Spleen (tissue), 7 donors: ENCODE measurements around the gene MMP14.

Experiments
- POLR2A ChIP-seq, 3 donors: fragments of 450-650 bp; IDR thresholded peaks; one replicate each; pipeline ENCODE4 v1.5.1; 2017; ENCODE audit warnings: antibody characterized with exemption in 3 of 3, mild to moderate bottlenecking in 1 of 3
- TF ChIP-seq, protein P1 (sequence below), 11 experiments: fragments of 200-600 bp in 7 of 11; fragments of 450-650 bp in 4 of 11; sonication (generic) in 4 of 11; IDR thresholded peaks in 8 of 11; conservative IDR thresholded peaks in 3 of 11; 1 replicate in 7 of 11; 2 replicates in 4 of 11; pipeline versions ENCODE4 v1.4.0 to v1.8.0; 2016 to 2021; ENCODE audit warnings: antibody characterized with exemption in 11 of 11, inconsistent platforms in 4 of 11, mild to moderate bottlenecking in 1 of 11
- donor health status: DM: no; HTN: no; CAD: no; lungs with moderate emphysema.
- donor health status: DM: no; HTN: no; CAD: no.
- donor health status: DM: no; HTN: no; CAD: no.

DNA sequence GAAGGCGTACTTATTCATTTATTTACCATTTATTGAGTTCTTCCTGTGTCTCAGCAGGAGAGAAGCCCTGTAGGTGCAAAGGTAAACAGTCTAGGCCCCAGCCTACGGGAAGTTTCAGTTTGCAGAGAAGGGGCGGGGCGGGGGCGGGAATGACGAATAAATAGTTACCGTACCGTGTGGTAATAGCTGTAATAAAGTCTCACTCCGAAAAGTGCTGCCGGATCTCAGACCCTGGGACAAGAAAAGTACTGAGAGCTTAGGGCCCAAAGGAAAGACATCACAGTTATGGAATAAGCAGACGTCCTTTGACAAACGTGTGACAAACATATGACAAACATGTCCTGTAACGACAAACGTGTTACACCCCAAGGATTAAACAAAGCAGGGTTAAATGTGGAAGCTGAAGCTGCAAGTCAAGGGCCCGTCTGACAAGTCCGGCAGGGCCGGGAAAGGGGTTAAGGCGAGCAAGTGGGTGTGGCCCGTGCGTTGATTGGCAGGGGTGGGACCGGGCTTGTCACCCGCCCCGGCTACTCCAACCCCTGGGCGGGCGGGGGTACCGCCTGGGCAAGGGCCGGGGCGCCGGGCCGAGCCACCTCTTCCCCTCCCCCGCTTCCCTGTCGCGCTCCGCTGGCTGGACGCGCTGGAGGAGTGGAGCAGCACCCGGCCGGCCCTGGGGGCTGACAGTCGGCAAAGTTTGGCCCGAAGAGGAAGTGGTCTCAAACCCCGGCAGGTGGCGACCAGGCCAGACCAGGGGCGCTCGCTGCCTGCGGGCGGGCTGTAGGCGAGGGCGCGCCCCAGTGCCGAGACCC lies 35.0 kb downstream of the MMP14 start, which contains the start of gene LRP10:
- TF ChIP-seq, protein P1, sequence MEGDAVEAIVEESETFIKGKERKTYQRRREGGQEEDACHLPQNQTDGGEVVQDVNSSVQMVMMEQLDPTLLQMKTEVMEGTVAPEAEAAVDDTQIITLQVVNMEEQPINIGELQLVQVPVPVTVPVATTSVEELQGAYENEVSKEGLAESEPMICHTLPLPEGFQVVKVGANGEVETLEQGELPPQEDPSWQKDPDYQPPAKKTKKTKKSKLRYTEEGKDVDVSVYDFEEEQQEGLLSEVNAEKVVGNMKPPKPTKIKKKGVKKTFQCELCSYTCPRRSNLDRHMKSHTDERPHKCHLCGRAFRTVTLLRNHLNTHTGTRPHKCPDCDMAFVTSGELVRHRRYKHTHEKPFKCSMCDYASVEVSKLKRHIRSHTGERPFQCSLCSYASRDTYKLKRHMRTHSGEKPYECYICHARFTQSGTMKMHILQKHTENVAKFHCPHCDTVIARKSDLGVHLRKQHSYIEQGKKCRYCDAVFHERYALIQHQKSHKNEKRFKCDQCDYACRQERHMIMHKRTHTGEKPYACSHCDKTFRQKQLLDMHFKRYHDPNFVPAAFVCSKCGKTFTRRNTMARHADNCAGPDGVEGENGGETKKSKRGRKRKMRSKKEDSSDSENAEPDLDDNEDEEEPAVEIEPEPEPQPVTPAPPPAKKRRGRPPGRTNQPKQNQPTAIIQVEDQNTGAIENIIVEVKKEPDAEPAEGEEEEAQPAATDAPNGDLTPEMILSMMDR (IDR thresholded peaks at IDR 0.05 in 8 of 11, conservative IDR thresholded peaks at IDR 0.05 in 3 of 11), result no peak
- peak; percentile 8 to 58 (median 44) for TF ChIP-seq POLR2A (IDR thresholded peaks at IDR 0.05)
